Measurements from ENCODE around the gene ADAM8.

The ADAM8 gene

DNA sequence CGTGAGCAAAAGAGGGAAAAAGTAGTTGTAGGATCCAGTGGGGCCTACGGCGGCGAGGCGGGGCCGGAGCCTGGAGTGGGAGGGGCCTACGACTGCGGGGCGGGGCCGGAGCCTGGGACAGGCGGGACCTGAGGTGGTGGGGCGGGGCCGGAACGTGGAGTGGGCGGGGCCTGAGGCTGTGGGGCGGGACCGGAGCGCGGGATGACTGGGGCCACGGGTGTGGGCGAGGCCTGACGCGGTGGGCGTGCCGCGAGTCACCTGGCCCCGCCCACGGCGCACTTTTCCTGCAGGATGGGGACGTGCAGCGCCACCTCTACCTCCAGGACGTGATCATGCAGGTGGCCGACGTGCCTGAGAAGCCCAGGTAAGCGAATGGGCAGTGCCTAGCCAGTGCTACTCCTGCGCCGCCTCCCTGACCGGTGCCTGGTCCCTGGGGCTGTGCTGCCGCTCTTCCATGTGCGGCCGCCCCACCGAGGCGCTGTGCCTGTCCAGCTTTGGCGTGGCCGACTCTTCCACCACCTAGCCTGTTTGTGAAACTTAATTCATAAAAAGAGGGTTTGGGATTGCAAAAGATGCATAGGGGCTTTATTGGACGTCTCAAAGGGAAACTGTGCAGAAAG is 32.5 kb upstream of the ADAM8 start:
- in situ Hi-C loops (cut with MboI; ENCODE audit: low sequenced_read_pairs) = no loop called here

DNA sequence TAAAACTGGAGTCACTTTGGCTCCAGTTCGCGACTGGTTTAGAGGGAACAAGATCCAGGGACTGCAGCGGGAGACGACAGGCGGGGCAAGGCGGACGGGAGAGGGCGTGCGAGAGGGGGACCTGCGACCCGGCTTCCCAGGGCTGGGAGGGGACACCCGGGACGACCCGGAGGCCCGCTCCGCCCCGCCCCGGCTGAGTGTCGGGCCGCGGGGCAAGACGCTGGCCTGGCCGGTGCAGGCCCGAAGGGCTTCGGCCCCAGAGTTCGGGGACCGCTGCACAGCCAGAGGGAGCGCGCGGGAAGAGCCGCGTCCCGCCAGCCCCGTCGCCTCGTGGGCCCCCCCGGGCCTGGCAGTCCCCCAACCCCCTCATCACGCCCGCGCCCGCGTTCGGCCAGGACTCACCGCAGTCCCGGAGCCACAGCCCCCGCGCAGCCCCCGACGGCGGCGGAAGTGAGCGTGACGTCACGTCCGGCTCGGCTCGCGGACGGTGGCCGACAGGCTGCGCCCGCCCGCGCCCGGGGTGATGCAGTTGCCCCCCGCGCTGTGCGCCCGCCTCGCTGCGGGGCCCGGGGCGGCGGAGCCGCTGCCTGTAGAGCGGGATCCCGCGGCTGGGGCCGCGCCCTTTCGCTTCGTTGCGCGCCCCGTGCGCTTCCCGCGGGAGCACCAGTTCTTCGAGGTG is 31.9 kb upstream of the ADAM8 start, which contains the start of the genes TUBGCP2 and ZNF511:
Gene TUBGCP2, minus strand, starts transcription at position 452 of the 679 bp plus-strand sequence. CDS start 5,931 bp downstream, outside the sequence.
Gene ZNF511, plus strand, starts transcription at position 494 of the 679 bp plus-strand sequence. Its CDS starts 30 bp downstream, at position 524.
- in situ Hi-C loops (cut with MboI; ENCODE audit: low sequenced_read_pairs) = no loop called here

DNA sequence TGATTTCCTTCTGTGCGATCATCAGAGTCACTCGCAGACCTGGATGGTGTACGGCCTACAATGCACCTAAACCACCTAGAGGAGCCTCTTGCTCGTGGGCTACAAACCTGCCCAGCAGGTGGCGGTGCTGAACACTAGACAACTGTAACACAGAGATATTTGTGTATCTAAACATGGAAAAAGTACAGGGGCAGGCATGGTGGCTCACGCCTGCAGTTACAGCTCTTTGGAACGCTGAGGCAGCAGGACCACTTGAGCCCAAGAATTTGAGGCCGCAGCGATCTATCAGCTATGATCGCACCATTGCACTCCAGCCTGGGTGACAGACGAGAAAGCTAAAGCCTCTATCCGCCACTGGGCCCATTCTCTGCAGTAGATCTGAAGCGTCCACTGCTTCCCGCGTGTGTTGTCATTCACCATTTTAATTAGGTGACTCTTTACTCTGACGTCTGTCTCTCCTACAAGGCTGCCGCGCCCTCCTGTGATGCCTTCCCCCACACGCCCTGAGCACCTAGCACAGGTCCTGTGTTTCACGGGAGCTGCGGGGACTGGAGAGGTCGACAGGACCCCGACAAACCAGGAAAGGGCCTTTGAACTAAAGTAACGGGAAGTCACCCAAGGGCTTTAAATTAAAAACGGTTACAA is 31.2 kb upstream of the ADAM8 start:
- in situ Hi-C loops (cut with MboI; ENCODE audit: low sequenced_read_pairs) = no loop called here

DNA sequence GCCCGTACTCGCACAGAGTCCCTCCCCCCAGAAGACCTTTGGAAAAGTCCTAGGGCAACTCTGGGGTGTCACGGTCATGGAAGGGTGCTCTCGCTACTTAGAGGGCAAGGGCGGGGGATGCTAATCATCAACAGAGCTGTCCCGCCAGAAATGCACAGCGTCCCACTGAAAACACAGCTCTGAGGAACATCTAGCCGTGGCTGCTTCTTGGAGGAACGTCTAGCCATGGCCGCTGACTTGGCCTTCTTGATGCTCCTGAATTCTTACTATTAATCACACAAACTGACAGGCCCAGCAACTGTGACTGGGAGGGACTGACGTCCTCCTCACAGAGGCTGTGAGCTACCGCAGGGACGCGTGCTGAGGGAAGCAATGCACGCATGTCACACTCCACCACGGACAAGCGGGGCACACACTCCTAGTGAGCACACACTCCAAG is 30.3 kb upstream of the ADAM8 start:
- in situ Hi-C loops (cut with MboI; ENCODE audit: low sequenced_read_pairs) = no loop called here

DNA sequence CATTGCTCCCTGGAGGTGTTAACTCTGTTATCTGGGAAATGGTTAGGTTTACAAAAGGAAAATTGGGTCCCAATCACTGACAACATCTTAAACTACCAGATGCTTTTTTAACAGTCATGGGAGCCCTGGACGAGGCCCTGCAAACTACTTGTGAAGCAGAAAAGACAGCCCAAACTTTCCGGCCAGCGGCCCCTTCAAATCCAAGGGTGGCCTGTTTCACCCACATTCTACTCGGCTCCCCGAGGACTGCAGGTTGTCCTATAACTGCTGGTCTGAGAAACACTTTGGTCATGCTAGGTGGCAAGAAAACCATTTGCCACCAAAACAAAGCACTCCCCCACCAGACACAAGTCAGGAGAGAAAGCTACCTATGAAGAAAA is 29.4 kb upstream of the ADAM8 start:
- in situ Hi-C loops (cut with MboI; ENCODE audit: low sequenced_read_pairs) = no loop called here

DNA sequence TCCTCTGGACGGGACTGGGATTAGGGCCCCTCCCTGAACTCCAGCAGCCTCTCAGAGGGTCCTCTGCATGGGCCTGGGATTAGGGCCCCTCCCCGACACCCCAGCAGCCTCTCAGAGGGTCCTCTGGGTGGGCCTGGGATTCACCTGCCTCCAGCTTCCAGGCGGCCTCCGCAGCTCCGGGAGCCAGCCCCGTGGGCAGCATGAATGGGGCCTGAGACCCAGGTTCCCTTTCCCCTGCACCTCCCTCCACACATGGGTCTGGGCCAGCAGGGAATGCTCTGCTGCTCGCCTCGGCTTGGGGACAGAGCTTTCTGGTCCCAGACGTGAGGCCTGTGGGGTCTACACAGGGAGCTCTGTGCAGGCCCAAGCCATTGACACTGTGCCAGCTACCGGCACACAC is 26.5 kb upstream of the ADAM8 start:
- in situ Hi-C loops (cut with MboI; ENCODE audit: low sequenced_read_pairs) = no loop called here

DNA sequence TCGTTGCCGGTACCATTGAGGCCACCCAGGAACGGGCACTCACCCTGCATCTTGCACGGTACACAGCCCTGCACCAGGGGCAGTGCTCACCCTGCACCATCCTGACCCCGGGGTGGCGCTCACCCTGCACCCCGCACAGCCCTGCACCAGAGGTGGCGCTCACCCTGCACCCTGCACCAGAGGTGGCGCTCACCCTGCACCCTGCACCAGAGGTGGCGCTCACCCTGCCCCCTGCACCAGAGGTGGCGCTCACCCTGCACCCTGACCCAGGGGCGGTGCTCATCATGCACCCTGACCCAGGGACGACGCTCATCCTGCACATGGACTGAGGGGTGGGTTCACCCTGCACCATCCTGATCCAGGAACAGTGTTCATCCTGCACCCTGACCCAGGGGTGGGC is 25.6 kb upstream of the ADAM8 start:
- in situ Hi-C loops (cut with MboI; ENCODE audit: low sequenced_read_pairs) = no loop called here

DNA sequence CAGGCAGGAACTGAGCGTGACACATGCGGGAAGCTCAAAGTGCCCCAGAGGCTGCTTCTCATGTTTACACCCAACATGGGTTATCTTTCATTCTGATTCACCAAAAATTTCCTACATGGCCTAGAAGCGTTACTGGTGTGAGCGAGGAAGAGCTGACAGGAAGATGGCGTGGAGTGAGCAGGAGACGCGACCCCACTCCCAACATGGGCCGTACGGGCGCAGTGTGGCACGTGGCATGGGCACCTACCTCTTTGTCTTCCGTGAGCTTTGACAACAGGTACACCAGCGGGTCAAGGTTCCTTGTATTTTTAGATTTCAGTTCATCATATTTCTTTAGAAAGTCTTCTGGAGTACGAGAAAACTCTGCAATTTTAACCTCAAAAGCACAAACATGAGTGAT is 23.1 kb upstream of the ADAM8 start:
- in situ Hi-C loops (cut with MboI; ENCODE audit: low sequenced_read_pairs) = no loop called here

DNA sequence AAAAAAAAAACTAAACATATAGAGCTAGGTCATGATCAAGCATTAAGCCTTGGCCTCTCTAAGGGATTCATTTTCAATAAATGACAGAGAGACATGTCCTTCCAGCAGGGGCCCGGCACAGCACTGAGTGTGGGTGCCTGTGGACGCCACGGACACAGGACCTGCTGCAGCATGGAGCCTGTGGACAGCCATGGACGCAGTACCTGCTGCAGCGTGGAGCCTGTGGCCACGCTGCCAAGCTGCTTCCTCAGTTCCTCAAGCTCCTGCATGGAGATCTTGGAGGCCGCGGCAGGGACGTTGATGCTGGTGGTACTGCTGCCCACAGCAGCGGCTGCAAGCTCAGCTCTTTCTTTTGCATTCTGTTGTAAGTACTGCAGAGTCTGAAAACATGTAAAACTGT is 22.6 kb upstream of the ADAM8 start:
- in situ Hi-C loops (cut with MboI; ENCODE audit: low sequenced_read_pairs) = no loop called here

DNA sequence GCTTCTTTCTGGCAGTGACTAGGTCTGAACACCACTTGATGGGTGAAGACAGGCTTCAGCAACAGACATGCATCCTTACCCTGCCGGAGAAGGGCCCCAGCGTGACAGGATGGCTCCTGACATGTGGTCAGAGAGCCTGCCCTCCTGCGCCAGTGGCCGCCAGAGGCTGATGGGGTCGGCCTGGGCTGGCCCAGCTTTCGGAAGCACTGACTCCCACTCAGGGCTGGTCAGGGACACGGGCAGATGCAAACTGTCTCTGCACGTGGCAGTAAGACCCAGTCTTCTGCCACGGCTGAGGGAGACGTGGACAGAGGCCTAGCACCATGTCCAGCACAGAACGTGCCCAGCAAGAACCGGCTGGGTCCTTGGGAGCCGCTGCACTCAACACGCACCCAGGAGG is 21.8 kb upstream of the ADAM8 start:
- in situ Hi-C loops (cut with MboI; ENCODE audit: low sequenced_read_pairs) = no loop called here

DNA sequence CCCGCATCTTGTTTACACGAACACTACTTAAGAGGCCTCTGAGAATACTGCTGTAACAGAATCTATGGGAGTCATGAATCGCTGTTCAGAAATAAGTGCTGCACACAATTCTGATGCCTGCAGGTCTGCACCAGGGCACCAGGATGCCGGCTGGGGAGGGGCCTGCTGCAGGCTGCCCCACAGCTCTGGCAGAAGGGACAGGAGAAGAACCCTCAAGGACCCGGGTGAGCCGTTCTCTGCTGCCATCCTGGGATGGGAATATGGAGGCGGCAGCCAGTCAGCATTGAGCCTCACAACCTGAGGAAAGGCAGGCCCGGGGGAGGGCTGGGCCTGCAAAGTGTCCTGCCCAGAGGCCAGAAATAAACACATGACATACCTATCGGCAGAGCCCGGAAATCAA is 20.8 kb upstream of the ADAM8 start:
- in situ Hi-C loops (cut with MboI; ENCODE audit: low sequenced_read_pairs) = no loop called here

DNA sequence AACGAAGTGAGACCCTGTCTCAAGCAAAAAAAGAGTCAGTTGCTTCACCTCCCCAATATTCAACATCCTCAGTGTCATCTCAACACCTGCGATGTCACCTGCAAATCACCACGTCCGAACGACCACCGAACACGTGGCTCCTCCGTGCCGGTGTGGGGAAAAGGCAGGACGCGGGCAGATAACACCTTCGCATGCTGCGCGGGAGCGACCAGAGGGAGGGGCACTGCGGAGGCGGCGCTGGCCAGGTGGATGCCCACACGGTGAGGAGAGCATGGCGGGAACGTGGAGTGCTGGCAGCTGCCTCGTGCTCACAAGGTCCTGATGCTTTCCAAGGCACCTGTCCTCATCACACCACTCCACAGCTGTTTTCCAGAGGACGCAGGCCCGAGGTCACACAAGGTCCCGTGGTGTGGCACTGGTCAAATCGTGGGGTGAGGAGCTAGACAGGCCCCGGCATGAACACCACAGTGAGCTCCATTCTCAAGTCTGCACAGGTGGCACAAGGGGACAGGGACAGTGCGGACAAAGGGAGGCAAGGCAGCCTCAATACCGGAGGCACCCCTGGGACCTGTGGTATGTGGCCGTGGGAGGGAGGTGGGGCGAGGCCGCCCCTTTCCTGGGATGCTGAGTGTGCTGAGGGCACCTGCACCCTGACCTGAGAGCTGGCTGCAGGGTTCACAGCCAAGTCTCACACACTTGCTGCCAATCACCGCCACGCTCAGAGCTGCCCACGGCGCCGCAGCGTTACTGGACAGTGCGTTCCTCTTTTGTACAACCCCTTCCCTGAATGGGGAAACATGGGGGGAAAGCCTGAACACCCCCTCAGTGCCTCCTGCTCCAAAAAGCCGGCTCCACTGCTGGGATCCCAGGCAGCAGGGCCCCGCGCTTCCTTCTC is 19.0 kb upstream of the ADAM8 start:
- in situ Hi-C loops (cut with MboI; ENCODE audit: low sequenced_read_pairs) = no loop called here

DNA sequence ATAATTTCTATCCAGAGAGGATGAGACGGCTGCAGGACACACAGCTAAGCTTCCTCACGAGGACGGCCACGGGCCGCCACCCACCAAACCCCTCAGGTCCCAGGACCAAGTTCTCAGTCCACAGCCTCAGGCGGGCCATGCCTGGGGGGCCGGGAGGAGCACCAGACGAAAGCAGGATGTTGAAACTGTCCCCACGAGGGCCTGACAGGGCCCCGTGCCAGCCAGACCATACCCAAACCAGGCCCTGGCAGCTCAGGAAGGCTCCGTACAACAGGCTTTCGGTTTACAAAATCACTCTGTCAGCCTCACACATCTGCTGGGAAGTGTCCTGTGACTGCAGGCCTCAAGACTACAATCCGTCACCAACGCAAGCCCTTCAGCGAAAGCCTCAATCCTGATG is 17.5 kb upstream of the ADAM8 start:
- in situ Hi-C loops (cut with MboI; ENCODE audit: low sequenced_read_pairs) = no loop called here

DNA sequence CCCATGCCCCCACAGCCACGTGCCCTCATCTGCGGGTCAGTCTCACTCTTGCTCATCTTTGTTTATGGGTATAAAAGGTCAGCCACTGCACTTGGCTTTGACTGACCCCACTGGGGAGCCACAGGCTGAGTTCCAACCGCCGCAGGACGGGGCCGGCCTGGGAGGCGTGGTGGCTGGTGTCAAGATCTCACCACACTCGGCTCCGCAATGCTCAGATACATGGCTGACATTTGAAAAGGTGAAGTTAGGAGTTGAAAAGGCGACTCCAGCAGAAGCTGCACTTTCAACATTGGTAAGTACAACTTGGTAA is 17.1 kb upstream of the ADAM8 start:
- in situ Hi-C loops (cut with MboI; ENCODE audit: low sequenced_read_pairs) = no loop called here

DNA sequence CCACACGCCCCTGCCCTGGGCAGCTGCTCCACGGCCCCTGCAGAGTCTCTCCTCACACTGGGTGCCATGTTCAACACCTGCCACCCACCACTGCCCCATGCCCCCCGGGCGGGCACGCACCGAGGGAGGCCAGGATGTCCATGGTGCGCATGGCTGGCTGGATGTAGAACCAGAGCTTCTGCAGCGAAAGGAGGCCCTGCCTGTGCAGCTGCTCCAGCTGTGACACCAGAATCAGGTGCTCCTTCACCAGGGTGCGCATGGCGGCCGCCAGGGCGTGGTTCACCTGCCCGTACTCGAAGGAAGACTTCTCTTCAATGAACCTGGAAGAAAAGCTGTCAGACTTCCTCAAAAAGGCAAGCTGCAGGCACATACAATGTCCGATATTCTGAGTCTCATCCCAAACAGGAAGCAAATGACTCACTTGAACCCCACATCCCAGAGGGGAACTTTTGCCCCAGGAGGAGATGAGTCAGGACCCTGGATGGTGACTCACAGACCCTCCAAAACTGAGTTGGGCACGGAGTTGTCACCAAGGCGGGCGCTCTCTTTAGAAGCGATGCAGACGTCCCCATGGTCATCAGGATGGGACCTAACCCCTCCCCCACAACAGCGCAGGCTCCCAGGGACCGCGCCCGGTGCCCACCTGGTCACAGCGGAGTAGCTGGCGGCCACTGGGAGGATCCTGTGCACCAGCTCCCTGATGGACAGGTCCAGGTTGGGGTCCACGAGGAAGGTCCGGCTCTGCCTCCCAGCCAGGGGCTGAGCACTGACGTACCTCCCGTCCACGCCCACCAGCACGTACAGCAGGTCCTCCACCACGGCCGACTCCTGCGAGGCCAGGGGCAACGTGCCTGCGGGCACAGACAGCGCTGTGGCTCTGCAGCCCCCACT is 16.5 kb upstream of the ADAM8 start:
- in situ Hi-C loops (cut with MboI; ENCODE audit: low sequenced_read_pairs) = no loop called here

DNA sequence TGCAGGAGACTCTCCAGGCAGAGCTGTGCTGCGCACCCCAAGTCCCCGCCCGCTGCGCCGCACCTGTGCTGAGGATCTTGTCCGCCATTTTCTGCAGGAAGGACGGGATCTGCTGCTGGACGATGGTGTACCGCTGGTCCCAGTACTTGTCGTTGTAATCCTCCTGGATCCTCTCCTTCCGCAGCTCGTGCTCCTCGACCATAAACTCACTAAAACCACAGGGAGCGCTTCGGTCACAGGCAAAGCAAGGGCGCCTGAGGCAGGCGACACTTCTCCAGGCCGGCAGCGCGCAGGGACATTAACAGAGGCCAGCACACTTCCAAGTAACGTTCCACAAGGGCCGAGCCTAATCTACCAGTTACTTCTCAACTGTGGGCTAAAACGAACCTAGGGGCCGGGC is 13.1 kb upstream of the ADAM8 start:
- in situ Hi-C loops (cut with MboI; ENCODE audit: low sequenced_read_pairs) = no loop called here

DNA sequence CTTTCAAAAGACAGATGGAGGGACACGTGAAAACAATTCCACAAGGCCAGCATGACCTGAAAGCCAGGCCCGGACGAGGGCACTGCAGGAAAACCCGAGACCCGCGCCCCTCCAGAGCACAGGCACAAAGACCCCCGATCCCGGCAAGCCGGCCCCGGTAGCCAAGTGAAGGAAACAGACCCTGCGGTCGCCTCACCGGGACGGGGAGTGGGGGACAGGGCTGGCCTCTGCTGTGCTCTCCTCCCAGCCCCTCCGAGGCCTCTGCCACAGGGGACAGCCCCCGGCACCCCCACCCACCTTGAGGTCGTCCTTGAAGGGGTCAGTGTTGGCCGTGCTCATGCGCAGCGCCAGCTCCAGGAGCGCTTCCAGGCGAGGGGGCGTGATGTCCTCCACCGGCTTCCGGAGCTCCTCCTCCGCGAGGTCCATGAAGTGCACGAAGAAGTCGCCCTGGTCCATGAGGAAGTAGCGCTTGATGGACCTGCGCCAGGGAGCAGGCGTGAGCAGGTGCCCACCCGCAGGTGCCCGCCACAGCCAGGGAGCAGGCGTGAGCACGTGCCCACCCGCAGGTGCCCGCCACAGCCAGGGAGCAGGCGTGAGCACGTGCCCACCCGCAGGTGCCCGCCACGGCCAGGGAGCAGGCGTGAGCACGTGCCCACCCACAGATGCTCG is 11.3 kb upstream of the ADAM8 start:
- in situ Hi-C loops (cut with MboI; ENCODE audit: low sequenced_read_pairs) = no loop called here

DNA sequence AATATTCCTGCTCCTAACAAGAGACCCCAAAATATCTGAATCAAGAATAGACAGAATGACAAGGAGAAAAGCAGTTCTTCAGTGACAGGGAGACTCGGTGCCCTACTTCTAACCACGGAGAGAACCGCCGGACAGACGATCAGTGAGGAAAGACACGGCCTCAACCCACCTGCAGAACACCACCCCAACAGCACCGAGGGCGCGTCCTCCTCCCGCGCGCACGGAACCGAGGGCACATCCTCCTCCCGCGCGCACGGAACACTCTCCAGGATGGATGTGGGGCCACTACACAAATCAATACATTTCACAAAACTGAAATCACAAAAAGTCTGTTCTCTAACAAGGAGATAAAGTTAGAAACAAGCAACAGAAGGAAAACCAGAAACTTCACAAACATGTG is 9.7 kb upstream of the ADAM8 start:
- in situ Hi-C loops (cut with MboI; ENCODE audit: low sequenced_read_pairs) = no loop called here

DNA sequence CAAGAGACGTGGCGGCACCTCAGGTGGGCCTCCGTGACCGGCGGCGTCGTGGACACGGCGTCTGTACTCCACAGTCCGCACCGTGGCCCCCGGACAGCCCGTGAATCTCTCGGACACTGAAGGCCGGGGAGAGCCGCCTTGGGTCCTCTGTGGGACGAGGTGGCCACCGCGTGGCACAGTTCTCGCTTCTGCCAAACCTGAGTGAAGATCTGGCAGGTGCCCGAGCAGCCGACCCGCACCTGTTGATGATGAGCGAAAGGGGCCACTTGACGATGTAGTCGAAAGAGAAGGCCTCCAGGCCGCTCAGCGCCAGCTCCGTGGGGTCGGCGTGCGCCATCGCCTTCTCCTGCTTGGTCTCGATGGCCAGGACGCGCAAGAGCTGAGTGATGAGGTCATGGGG is 8.5 kb upstream of the ADAM8 start:
- in situ Hi-C loops (cut with MboI; ENCODE audit: low sequenced_read_pairs) = no loop called here

DNA sequence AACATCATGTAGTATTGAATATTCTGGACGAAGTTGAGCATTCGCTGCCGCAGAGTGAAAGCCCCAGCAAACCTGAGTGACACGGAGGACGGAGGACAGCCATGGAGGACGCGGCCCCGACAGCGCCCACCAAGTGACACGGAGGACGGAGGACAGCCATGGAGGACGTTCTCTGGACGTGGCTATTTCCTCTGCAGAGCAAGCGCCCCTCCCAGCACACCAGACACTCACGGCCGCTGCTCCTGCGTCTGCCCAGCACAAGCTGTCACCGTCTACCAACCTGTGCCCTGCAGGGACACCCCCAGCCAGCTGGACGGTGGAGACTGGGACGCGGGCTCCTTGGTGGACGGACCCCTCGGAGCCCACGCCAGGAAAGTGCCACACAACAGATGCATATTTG is 7.3 kb upstream of the ADAM8 start:
- in situ Hi-C loops (cut with MboI; ENCODE audit: low sequenced_read_pairs) = no loop called here

All from HL-60/S4 (cell line).